HG02973 (cell line): Measurements from ENCODE around the gene RAP1GAP2.
"Not testable (repeated sequence)": the region's sequence is repeated elsewhere in the genome, so short reads cannot be mapped to it uniquely, and the experiment has no call there.

Experiments
- ATAC-seq: cut with Tn5 transposase; IDR thresholded peaks from one replicate; pipeline ENCODE4 v1.9.1; 2021; ENCODE audit warnings: moderate library complexity; ENCODE audit not compliant: unreplicated experiment

RAP1GAP2 gene

DNA sequence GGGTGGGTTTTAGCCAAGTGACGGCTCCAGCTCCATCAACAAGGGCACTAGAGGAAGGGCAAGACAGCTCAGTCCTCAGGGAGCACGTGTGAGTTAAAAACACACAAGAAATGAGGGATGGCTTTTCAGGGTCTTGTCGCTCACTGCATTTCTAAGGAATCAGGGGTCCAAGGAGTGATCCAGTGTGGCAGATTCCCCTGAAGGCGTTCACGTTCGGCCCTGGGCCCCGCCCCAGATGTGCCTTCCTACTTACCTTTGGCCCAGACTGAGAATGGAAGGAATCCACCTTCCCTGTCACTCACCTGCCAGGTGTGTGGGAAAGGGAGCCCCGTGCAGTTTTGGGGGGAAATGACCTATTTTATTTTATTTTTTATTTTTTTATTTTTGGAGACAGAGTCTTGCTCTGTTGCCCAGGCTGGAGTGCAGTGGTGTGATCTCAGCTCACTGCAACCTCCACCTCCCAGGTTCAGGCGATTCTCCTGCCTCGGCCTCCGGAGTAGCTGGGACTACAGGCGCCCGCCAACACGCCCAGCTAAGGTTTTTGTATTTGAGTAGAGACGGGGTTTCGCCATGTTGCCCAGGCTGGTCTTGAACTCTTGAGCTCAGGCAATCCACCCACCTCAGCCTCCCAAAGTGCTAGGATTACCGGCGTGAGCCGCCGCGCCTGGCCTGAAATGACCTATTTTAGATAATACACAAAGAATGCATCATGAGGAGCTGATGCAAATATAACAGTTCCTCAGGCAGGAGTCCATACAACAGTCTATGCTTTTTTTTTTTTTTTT, 195.3 kb downstream of the RAP1GAP2 start:
- not testable (repeated sequence) for ATAC-seq

DNA sequence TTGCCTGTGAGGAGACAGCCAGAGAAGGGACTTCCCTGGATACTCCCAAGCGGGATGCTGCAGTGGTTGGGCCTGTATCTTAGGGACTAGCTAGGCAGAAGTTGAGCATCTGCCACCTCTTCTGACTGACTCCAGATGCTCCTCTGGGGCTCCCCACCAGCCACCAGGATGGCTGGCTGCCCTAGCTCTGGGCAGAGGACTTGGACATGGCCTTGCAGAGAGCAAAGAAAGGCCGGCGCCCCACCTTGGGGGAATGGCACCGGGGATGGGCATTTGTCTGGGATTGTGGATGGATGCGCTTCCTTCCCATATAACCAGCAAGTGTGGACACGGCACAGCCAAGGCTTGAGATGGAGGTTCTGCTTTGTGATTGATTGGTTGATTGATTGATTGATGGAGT, 198.2 kb downstream of the RAP1GAP2 start:
- no peak for ATAC-seq

DNA sequence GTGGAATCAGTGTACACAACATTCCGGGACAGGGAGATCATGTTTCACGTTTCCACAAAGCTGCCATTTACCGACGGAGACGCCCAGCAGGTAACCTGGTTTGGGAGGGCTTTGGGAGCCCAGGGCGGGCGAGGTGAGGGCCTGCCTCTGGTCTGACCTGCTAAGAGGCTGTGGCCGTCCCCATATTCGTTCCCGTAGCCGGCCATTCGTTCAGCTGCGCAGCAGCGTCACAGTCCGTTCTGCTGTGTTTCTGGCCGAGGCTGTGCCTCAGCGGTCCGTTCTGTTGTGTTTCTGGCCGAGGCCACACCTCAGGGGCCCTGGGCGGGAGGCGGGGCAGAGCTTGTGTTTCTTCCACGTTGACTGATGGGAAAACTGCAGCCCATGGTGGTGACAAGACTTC, 199.1 kb downstream of the RAP1GAP2 start:
- no peak for ATAC-seq

DNA sequence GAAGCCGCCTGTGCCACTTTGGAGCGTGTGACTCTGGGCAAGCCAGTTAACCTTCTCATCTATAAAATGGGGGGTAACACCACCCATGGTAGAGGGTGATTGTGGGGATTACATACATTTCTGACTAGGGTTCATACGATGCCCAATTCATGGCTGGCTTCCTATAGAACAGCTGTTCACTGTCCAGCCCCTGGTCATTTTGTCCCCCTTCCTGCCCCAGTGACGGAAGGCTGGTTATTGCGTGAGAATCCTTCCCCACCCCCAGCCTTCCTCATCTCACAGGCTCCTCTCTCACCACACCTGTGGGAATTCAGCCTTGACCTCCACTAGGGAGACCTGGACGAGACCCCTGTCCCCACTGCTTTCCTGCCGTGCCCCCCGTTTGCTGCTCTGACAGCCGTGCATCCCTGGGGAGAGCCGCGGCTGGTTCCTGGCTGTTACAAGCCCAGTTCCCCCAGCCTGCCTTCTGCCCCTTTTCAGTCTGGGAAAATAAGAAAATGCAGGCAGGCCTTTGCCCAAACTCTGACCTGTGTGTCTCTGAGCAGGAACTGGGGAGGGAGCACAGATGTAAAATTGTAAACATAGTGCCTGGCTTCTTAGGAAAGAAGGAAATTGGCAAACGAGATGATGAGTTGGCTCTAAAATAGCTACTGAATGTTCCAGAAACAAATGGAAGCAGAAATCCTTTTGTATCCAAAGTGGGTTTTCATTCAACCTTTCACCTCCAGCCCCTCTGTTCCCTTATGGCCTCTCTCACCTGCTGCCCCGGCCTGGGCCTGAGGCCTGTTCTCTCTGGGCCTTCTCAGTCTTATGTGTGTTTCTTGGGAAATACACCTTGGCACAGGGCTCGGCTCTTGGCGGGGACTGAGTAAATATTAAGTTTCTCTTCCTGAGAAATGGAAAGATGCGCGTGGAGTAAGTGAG, 199.9 kb downstream of the RAP1GAP2 start:
- no peak for ATAC-seq

DNA sequence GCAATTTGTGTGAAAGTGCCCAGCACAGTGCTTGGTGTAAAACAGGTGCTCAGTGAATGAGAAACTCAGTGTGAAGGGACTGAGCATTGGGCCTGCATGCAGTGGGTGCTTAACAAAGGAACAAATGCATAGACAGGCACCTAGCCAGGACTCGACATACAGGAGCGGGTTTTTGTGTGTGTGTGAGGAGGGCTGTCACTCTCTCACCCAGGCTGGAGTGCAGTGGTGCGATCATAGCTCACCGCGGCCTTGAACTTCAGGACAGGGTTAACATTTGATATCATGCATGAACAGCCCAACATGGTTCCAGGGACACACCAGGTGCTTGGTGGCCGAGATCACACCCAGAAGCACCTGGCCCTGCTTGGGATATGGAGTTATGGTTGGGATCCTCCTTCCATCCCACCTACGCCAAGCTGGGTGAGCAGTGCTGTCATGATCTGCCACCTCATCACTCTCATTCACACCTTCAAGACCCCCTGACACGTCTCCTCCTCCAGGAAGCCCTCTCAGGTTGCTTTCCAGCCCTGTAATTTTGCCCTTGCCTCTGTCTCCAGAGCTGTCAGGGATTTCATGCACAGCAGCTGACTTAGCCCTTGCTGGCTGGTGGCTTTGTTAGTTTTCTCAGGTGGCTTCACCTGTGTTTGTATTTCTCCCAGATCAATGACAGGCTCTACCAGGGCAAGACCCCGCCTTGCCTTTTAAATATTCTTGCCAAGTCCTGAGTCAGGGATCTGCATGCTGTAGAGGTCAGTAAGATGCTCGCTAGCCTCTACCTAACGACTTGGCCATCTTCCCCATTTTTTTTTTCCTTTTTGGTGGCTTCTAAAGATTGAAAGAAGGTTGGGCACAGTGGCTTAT, 200.8 kb downstream of the RAP1GAP2 start:
- ATAC-seq = no peak

DNA sequence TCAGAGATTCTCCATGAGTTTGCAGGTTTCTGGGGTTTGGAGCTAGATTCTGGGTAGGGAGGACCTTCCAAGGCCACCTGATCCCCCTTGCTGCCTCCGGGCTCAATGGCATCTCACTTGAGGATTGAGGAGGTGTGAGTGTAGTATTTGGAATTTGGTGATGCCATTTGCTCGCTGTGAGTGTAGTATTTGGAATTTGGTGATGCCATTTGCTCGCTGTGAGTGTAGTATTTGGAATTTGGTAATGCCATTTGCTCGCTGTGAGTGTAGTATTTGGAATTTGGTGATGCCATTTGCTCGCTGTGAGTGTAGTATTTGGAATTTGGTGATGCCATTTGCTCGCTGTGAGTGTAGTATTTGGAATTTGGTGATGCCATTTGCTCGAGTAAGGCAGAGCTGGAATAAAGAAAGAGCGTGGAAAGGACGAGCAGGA, 202.2 kb downstream of the RAP1GAP2 start:
- ATAC-seq = not testable (repeated sequence)

DNA sequence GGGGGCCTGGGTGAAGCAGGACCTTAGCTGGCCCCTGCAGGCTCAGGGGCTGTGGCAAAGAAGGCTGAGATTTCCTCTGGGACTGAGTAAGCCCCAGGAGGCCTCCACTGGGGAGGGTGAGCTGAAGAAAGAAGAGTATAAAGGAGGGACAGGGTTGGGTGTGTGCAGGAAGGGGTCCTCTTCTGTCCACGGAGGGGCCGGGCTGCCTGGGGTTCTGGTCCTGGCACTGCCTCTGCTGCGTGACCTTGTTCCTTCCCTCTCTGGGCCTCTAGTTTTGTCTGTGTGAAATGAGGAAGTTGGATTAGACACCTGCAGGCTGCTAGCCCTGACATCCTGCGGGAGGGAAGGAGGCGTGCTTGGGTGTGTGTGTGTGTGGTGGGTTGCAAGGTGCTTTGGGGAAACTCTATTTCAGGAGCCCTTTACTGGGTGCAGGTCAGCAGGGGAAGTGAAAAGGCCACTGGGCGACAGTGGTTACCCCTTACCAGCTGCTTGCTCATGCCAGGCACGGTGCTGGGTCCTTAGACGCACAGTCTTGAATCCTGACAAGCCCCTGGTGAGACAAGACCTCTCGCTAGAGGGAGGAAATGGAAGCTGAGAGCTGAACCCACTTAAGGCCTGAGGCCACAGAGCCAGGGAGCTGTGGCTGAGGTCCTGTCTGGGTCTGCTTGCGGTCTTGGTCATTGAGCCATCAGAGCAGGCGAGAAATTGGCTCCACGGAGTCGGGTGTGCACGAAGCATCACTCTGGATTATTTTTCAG, 206.5 kb downstream of the RAP1GAP2 start:
- ATAC-seq = peak; percentile 60

DNA sequence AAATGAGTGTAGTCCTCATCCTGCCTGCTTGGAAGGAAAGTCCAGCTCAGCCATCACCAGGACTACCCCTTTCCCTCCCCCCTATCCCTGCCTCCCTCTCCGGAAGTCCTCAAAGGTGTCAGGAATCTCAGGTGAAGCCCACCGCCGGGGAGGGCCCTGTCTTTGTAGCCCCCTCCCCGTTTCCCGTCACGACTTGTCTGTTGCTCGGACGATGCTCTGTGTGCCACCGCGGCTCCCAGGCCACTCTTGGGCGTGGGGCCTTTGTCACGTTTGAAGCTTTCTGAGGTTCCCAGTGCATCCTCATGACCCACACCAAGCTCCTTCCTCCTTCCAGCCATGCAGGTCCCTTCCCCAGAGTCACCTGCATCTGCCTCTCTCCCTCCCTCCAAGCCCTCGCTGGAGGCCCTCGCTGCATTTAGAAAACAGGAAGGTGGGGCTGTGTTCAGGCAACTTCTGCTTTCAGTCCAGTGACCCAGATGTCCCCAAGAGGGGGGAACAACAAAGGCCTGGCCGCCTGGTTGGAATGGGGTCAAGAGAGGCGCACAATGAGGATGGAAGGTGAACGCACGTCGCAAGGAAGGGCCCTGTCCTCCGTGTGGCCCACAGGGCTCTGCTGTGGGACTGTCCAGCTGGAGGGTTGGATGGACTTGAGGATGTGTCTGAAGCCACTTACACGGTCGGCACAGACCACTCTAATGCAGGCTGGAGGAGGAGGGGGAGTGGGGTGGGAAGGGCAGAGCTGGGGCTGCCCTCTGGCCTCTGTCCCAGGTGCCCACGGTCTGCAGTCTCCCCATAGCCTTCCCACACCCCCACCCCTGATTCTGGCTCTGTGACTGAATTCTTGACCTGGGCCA, 207.3 kb downstream of the RAP1GAP2 start:
- peak; percentile 18 for ATAC-seq

DNA sequence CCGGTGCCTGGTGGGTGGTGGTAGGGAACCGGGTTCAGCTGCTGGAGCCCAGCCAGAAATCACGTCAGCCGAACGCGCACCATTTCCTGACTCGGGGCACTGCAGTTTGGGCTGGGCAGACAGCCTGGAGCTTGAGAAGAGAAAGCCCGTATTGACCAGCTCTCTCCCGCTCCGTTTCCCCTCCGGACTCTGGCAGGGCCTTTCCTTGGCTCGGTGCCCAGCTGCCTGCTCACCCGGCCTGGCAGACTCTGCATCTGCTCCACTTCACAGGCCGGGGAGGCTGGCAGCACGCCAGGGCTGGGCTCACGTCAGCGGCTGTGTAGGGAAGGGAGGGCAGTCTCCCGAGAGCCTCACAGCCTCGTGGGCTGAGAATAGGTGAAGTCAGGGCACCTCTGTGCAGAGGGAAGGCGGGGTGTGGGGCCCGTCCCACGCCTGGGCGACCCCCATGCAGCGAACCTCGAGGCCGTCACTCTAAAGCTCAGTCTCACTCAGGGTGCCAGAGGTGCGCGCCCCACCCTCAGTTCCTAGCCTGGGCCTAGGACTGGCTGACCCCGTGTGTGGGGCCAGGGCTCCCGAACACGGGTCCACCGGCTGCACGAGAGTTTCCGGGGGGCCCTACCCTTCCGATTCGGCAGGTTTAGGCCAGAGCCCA, 208.0 kb downstream of the RAP1GAP2 start:
- ATAC-seq = no peak

DNA sequence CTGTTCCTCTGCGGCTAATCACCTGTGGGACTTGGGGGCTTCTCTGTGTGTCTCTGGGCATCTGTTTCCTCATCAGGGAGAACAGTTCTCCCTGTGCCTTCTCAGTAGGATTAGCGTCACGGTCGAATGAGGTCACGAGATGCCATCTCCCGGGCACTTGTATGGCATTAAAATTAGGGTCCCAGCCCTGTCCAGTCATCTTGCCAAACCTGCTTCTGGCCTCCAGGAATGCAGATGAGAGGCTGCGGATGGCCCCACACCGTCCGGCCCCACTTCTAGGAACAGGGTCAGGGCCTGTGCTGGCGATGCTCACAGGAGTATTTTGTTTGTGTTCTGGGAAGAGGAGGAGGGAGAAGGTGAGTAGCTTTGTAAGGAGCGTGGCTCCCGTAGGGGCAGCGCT, 208.7 kb downstream of the RAP1GAP2 start:
- no peak for ATAC-seq

DNA sequence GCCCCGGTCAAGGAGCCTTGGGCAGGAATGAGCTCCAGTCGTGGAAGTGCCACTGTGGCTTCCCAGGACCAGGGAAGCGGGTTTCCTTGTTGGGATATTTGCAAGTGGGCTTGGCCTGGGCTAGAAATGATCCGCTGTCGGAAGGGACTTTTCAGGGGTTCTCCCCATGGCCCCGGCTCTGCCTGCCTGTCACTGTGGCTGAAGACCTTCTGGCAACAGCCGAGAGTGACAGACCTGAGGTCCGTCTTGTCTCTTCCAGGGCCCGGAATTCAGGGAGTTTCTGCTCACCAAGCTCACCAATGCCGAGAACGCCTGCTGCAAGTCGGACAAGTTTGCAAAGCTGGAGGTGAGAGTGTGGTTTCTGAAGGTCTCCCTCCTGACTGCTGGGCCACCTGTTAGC, 209.5 kb downstream of the RAP1GAP2 start:
- ATAC-seq = no peak

DNA sequence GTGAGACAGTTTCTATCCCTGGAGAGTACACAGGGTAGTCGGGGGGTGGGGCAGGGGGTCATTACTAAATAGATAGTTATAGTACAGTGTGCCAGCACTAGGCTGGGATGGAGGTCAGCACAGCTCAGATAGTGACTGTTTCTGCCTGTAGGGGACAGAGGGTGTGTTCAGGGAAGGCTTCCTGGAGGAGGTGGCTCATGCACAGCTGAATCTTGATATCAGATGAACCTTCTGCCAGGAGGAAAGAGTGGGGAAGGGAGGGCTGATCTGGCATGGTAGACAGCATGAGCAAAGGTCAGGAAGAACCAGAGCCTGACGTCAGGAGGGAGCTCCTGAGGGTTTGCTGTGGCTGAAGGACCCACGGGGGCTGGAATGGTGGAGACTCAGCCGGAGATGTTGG, 210.6 kb downstream of the RAP1GAP2 start:
- no peak for ATAC-seq

DNA sequence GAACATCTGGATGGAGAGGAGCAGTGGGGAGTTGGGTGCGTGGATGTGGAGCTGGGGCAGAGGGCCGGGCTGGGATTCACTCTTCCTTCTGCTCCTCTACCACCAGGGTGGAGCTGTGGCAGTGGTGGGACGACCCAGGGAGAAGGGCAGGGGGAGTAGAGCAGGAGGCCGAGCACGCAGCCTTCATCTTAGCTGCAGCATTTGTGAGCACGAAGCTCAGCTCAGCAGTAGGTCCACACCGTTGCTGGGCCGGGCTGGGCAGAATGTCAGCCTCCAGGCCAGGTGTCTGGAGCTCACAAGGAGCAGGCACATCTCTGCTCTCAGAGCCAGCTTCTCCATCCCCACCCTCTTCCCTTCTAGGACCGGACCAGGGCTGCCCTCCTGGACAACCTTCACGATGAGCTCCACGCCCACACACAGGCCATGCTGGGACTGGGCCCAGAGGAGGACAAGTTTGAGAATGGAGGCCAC, 211.4 kb downstream of the RAP1GAP2 start:
- no peak for ATAC-seq

DNA sequence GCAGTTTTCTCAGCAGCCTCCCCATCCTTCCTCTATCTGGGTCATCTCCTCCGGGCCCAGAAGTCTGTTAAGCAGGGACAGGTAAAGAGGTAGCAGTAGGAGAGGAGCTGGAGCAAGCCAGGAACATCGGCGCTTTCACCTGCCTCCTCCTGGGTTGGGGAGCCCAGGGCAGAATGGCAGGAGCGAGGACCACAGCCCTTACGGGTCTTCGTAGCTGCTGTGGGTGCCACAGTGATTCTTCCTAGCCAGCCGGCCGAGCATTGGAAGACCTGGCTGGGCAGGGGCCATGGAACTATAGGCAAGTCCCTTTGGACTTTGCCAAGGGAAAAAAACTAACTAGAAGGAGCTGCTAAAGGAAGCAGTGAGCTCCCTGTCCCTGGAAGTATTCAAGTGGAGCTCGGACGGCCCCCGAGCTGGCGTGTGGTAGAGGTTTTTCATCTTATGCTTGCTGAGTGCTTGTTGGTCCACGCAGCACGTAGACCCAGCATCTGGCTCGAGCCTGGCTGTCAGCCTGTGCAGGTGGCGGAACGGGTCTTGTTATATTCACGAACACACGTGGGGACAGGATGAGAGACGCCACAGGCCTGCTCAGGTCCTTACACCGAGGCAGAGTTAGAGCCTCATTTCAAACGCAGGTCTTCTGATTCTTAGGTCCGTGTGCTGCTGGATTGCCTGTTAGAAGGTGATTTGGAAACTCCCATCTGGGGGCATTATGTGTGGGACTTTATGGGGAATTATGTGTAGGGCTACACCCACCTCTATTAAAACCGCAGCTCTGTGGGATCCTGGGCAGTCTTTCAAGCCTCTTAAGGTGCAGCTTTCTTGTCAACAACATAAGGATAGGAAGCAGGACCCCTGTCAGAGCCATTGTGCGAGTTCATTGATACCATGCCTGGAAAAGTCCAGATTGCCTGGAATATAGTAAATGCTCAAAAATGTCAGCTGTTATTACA, 212.4 kb downstream of the RAP1GAP2 start:
- ATAC-seq = no peak

DNA sequence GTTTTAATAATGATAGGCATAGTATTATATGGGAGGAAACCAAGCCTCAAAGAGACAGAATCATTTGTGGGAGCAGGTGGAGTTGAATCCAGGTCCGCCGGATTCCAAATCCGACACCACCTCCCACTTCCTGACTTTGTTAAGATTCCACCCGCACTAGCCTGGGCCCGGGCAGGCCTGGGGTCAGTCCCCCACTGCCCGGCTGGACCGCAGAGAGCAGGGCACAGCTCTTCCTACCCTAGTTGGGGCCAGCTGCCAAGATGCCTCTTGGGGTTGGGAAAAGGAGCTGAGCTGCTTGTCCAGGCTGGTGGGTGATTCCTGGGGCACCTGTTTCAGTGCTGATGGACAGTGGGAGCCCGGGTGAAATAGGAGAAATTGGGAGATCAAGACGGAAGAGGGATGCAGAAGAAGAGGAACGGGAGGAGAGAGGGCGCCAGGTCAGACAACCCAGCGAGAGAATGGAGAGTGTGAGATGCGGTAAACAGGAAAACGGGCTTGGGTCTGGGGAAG, 213.2 kb downstream of the RAP1GAP2 start:
- ATAC-seq = no peak

DNA sequence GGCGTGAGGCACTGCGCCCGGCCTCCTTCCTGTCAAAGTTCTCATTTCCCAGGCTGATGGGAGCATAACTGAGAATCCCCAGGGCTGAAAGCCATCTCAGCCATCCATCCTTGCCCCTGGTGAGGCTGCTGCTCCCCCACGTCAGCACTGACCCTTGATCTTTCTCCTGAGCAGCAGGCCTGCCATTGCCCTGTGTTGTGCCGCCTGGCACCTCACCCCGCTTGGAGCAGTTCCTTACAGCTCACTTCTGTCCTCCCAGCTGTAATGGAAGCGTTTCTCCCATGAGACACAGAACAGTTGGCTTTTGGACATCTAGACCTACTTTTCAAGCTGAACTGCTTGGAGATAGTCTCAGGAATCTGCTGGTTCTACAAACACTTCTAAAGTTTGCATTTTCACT, 215.7 kb downstream of the RAP1GAP2 start:
- ATAC-seq = no peak

DNA sequence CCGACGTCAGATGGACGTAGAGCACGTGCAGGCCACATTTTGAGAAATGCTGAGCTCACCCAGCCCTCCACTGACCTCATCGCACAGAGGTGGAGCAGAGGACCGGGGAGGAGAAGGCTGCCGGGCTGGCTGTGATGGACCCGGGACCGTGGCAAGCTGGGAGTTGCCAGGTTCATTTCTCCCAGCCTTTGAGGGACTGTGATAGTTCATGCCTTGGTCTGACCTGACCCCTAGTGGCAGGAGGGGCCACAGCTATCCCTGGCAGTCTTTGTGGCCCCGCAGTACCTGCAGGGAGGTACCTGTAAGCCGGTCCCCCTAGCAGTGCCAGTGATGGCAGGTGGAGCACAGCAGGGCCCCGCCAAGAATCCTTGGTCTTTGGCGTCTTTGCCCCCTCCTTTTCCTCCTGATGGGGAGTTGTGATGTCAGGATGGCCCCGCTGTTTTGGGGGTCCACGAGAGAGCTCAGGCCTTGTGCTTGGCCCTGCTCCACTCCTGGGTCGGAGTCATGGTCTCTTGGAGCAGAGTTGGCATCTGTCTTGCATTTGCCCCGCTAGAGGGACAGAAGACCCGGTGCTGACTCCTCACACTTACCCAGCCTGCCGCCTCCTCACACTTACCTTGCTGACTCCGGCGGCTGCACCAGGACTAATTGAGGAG, 216.8 kb downstream of the RAP1GAP2 start:
- no peak for ATAC-seq
